Spleen (tissue), 7 donors: ENCODE measurements around the gene PEAK1.

Experiments
- POLR2A ChIP-seq, 3 donors: fragments of 450-650 bp; IDR thresholded peaks; one replicate each; pipeline ENCODE4 v1.5.1; 2017; ENCODE audit warnings: antibody characterized with exemption in 3 of 3, mild to moderate bottlenecking in 1 of 3
- POLR2AphosphoS5 ChIP-seq, 3 donors: sonication (generic); formaldehyde crosslinking; IDR thresholded peaks; one replicate each; pipeline ENCODE4 v1.5.1; 2017; ENCODE audit warnings: antibody characterized with exemption in 3 of 3
- TF ChIP-seq, protein P1 (sequence below), 11 experiments: fragments of 200-600 bp in 7 of 11; fragments of 450-650 bp in 4 of 11; sonication (generic) in 4 of 11; IDR thresholded peaks in 8 of 11; conservative IDR thresholded peaks in 3 of 11; 1 replicate in 7 of 11; 2 replicates in 4 of 11; pipeline versions ENCODE4 v1.4.0 to v1.8.0; 2016 to 2021; ENCODE audit warnings: antibody characterized with exemption in 11 of 11, inconsistent platforms in 4 of 11, mild to moderate bottlenecking in 1 of 11
- donor health status: DM: no; HTN: no; CAD: no; lungs with moderate emphysema.
- donor health status: DM: no; HTN: no; CAD: no.
- donor health status: DM: no; HTN: no; CAD: no.

DNA sequence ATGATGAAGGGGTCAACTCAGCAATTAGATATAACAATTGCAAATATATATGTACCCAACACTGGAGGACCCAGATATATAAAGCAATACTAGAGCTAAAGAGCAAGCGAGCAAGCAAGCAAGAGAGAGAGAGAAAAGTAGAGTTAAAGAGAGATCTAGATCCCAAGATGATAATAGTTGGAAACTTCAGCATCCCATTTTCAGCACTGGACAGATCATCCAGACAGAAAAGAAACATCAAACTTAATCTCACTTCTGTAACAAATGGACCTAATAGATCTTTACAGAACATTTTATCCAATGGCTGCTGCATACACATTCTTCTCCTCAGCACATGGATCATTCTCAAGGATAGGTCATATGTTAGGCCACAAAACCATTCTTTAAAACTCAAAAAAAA lies 23.2 kb downstream of the PEAK1 start:
- TF ChIP-seq, protein P1, sequence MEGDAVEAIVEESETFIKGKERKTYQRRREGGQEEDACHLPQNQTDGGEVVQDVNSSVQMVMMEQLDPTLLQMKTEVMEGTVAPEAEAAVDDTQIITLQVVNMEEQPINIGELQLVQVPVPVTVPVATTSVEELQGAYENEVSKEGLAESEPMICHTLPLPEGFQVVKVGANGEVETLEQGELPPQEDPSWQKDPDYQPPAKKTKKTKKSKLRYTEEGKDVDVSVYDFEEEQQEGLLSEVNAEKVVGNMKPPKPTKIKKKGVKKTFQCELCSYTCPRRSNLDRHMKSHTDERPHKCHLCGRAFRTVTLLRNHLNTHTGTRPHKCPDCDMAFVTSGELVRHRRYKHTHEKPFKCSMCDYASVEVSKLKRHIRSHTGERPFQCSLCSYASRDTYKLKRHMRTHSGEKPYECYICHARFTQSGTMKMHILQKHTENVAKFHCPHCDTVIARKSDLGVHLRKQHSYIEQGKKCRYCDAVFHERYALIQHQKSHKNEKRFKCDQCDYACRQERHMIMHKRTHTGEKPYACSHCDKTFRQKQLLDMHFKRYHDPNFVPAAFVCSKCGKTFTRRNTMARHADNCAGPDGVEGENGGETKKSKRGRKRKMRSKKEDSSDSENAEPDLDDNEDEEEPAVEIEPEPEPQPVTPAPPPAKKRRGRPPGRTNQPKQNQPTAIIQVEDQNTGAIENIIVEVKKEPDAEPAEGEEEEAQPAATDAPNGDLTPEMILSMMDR (IDR thresholded peaks at IDR 0.05 in 8 of 11, conservative IDR thresholded peaks at IDR 0.05 in 3 of 11): no peak
- TF ChIP-seq POLR2AphosphoS5 (IDR thresholded peaks at IDR 0.05): no peak
- TF ChIP-seq POLR2A (IDR thresholded peaks at IDR 0.05): no peak
